ENCODE data around the gene PHACTR1.

The PHACTR1 gene

DNA sequence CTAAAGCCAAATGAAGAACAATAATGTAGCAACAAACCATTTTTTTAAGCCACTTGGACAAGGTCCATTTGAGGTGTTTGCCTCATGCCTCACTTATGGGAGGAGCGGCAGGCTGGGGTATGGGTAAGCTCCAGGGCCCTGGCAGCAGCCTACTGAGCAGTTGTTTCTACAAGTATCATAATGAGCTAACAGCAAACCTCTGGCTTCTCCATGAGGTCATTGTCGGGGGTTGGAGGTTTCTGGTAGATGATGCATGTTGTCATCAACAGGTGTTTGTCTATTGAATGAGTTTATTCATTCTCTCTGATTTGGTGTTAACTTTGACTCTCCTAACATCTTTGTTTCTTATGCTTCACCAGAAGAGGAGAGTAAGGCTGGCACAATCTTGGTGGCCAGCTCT lies 461.1 kb downstream of the PHACTR1 start:
- peak; percentile 5 for DNase-seq

DNA sequence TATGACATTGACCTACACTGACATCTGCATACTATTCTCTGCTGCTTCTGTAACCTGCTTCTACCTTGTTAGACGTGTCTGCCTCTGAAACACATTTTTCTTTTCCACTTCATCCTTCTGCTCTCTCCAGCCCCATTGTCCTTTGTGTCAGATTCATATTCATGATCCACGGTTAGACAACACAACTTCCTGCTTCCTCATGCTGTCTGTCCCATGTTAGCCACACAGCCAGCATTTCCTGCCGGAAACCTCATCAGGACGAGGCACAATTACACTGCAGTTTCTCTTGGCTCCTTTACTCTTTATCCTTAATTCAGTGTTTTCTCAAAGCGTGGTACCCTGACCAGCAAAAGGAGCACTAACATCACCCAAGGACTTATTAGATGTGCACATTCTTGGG lies 461.5 kb downstream of the PHACTR1 start:
- DNase-seq = no peak

DNA sequence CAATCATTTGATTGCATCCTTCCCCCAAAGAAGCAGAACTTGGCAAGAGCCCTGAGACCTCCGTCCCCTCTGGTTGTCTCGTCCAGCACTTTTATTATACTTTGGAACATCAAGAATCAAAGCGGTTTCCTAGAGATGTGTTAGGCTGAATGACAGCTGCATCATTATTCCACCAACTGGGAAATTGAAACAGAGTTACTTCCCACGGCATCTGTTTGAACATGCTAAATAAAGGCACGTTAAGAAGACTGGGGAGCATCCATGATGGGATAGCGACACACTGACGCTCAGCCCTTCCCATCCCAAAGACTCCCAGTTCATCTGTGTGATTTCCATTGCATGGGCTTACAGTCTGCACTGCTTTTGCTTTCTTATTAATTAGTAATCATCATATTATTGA lies 464.0 kb downstream of the PHACTR1 start:
- no peak for DNase-seq

DNA sequence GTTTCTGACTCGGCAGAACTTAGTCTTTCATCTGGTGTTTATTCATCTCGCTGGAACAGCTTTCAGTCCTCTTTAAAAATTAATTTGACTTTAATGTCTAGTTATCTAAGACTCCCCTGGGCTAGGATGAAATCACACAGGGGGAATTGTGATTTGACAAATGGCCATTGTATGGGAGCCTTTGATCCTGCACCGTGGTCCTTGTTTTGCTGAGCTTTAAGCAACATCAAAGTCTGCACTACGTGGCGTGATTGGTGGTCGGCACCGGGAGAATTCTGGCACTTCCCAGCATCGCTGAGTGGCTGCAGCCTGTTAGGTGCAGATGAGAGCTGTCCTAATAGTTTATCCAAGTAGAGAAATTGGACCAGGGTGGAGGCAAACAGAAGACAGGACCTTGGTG lies 464.8 kb downstream of the PHACTR1 start:
- no peak for DNase-seq

DNA sequence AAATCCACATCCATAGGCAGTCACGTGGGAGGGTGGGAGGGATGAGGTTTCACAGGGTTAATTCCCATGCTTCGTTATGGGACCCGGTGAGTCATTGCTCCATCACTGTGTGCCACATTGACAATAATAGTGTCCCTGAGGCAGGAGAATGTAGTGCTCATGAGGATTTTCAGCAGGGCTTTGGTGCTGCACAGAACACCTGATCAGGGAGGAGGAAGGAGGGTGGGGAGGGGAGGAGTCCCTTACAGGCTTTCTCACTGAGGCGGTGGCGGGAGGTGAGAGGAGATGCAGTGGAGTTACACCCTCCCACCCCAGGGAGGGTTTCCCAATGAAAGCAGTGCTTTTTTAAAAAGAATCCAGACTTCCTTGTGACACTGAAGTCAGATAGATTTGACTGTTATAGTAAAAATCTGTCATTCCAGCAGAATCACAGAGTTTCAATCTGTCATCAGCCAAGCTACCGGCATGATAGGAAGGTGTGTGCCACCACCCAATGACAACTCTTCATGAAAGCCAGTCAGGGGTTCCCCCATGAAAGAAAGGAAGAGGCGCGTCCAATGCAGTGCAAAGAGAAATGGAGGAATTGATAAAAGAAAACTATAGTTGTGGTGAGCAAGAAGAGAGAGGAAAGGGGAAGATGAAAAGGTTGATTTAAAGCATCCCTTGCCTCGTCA lies 467.0 kb downstream of the PHACTR1 start:
- DNase-seq = no peak

DNA sequence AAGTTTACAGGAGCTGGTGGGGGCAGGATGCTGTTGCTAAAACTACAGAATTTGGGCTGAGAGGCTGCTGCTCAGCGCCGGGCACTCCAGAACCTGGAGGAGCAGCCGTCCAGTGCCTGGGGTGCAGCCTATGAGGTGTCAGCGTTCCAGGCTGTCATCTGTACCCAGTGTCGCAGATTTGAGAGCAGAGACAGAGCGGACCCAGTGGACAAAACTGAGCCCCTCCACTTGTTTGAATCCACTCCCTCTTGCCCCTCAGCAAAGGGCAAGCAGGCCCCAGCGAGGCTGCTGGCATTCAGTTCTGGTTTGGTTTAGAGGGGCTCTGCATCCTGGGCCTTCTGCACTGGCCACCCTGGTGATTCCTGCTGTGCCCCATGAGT lies 467.5 kb downstream of the PHACTR1 start:
- no peak for DNase-seq

DNA sequence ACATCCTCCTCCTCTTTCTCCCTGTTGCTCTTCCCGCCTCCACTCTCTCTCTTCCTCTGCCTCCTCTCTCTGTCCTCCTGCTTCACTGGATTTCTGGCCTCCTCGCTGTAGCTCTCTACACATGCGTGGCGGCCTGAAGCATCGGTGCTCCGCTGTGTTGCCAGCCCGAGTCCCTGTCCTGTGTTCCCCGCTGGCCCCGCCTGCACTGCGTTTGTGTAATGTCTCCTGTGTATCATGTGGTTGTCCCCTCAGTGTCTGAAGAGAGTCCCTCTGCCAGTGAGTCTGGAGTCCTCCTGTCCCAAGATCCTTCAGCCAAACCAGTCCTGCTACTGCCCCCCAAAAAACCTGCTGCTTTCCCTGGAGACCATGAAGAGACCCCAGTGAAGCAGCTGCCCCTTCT lies 468.0 kb downstream of the PHACTR1 start:
- no peak for DNase-seq

DNA sequence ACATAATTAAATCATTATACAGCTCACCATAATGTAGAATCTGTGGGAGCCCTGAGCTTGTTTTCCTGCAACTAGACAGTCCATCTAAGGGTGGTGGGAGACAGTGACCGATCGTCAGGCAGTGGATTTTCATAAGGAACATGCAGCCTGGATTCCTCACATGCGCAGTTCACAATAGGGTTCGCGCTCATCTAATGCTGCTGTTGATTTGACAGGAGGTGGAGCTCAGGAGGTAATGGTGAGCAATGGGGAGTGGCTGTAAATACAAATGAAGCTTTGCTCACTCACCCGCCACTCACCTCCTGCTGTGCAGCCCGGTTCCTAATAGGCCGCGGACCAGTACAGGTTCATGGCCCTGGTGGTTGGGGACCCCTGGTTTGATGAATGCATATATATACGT lies 470.3 kb downstream of the PHACTR1 start:
- no peak for DNase-seq

DNA sequence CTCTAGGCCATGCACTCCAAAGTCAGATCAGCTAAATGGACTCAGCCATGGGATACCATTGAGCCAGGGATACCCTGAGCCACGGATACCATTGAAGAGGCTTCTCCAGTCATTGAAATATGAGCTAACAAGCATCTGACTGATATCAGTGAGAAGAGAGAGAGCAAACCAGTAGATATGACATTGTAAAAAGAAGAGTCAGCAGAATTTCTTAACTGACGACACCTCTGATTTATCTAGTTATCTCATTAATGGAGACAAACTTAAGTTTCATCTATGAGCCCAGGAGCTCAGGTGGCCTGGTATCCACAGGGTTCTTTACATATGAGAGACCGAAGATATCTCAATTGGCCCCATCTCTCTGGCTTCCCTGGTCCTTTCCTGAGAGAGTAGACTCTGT lies 471.1 kb downstream of the PHACTR1 start:
- no peak for DNase-seq

DNA sequence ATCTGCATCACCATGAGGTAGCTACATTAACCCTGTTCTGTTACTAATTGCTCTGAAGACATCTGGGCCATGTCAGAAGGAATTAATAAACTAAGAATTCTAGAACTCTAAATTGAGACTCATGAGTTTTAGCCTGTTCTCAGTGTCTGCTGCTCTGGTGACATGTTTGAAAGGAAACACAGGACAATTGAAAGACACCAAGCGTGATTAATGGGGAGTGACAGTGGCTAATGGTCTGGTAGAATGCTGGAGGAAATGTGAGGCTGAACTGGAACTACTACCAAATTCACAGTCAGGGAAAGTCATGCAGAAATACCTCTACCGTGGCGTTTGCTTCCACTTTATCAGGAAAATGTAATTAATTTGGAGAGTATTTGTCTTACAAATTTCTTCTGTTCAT lies 471.7 kb downstream of the PHACTR1 start:
- DNase-seq = no peak

DNA sequence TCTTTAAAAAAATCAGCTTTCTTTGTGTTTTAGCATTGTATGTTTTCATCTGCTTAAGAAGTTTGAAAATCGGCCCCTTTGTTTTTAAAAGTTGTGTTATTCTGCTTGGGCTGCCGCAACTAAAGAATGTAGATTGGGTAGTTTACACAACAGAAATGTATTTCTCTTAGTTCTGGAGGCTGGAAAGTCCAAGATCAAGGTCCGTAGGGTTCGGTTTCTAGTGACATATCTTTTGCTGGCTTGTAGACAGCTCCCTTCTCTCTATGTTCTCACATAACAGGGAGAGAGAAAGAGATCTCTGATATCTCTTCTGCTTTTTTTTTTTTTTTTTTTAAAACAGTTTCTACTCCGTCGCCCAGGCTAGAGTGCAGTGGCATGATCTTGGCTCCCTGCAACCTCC lies 473.1 kb downstream of the PHACTR1 start:
- no peak for DNase-seq

DNA sequence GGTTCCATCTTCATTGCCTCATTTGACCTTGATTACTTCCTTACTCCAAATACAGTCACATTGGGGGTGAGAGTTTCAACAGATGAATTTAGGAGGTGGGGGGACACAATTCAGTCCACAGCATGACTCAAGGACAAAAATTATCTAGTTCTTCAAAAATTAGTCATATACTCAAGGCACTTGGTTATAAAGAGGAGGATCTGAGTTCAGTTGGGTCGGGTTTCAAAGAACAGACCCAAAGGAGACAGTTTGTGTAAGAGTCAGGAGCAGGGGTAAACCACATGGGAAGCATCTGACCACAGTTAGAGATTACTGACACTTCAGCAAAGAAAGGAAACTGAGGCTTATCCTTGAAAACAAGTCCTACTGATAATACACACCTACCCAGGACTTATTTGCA lies 473.8 kb downstream of the PHACTR1 start:
- no peak for DNase-seq

DNA sequence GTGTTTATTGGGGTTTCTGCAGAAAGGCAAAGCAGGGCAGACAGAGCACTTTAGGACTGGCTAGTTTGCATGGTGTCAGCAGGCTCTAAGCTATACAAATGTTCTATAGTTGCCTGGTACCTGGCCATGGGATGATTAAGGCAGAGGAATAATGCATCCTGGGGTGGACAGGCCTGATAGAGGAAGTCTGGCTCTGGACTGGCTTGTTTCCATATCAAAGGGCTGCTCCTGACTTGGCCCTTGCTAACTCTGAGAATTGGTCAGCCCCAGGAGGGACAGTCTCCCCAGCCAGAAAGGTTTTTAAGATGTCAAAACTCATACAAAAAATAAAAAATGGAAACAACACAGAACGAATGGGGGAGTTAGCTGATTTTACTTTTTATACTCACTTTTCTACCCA lies 474.9 kb downstream of the PHACTR1 start:
- DNase-seq = no peak

DNA sequence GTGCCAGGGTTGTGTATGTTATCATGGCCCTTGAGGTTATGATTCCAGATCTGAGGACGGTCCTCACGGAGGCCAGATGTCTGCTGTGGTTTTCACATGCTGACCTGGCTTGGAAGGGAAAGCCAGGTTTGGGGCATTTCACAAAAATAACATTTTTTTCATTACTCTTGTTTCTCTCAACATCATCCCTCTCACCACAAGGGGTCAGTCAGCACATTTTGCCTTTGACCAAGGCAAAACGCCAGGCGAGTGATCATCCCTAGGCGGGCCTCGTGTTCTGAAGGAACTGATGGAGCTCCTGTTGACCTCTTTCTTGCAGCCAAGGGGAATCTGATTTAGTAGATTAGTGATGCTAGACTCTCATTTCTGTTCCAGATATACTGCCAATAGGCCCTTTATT lies 478.3 kb downstream of the PHACTR1 start:
- DNase-seq = no peak

DNA sequence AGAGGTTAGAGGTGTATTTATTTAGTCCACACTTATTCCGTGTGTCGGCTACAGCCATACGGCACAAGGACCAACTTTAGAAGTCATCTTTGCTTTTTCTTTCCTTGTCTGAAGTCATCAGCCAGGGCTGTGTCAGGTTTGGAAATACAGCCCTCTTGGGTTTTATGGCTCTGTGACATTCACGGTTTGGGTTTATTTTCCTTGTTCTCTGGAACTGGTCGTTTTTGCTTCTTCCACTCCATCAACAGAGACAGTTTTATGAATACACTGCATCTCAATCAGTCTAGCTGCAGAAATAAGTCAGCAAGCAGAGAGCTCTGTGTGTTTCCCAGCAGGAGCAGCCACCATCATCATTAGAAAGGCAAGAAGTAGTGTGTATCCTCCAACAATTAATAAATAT lies 479.2 kb downstream of the PHACTR1 start:
- DNase-seq = no peak

DNA sequence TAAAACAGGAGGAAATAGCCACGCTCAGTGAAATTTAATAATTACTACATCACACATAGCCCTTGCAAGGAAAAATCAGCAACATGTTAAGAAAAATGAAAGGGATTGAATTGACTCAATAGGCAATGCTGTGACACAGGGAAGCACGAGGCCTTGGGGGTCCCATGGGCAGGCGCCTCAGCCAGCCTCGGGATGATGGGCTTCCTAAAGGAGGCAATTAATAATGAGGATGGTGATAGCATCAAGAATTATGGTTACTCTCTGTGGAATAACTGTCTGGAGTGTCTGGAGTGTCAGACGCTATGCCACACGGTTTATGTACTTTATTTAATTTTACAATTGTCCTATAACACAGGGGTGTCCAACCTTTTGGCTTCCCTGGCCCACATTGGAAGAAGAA lies 481.6 kb downstream of the PHACTR1 start:
- no peak for DNase-seq

DNA sequence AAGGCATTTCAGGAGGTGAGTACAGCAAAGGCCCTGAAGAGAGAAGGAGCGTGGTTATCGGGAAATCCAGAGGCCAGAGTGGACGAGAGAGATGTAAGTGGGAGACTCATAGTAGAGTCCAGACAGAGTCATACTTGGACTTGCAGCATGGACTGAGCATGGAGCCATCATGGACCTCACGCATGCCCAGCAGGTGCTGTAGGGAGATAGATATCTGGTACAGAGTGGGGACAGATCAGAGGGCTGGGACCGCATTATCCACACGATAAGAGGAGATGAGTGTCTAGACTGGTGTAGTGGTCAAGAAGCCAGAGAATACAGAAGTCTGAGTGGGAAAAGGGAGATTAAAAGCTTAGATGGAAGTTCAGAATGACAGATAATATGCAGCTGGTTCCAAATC lies 484.8 kb downstream of the PHACTR1 start:
- DNase-seq = no peak

DNA sequence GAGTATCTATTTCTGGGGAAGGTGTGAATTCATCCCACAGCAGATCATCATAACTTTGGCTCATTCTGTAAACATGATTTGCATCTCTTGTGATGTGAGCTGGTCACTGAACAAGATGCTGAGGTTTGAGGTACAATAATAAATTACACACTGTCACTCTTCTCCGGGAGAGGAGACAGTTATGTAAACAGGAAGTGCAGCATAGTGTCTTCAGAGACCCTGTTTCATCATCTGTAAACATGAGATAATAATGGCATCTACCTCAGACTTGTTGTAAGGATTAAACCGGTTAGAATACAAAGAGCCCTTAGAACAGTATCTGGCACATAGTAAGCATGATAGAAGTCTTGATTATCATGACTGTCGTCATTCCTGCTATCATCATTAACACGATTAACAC lies 486.6 kb downstream of the PHACTR1 start:
- DNase-seq = no peak

DNA sequence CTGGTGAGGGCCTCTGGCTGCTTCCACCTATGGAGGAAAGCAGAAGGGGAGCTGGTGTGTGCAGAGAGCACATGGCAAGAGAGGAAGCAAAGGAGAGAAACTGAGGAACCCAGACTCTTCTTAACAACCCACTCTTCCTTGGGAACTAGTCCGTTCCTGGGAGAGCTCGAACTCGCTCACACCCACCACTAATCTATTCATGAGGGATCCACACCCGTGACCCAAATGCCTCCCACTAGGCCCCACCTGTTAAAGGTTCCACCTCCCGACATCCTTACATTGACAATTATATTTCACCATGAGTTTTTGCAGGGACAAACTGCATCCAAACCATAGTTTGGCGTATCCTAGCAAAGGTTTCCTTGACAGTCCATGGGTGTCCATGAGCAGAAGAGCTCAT lies 488.5 kb downstream of the PHACTR1 start:
- DNase-seq = no peak

DNA sequence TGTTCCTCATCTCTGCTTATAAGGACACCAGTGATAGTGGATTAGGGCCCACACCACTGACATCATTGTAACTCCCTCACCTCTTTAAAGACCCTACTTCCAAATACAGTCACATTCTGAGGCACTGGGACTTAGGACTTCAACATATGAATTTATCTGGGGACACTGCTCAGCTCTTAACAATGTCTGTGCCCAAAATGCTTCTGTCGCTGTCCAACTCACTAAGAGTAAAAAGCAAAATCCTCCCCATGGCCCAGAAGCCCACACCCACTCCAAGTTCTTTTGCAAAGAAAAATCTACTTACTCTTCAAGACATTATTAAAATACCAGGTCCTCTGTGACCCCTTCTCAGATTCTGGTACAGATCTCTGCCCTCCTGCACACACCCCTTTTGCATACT lies 495.5 kb downstream of the PHACTR1 start:
- DNase-seq = no peak

DNA sequence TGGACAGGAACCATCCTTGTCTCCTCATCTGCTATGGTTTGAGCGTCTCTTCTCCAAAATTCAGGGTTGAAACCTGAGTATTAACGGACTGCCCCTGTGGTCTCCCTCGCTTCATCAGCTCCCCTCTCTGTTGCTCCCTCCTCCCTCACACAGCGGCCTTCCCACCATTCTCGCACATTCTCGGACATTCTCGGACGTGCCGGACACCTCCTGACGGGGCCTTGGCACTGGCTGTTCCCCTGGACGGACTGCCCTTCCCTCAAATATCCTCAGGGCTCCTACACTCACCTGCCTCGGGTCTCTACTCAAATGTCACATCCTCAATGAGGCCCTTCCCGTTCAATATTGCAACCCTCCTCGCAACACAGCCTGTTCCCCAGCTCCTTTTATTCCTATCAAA lies 496.0 kb downstream of the PHACTR1 start:
- DNase-seq = no peak

DNA sequence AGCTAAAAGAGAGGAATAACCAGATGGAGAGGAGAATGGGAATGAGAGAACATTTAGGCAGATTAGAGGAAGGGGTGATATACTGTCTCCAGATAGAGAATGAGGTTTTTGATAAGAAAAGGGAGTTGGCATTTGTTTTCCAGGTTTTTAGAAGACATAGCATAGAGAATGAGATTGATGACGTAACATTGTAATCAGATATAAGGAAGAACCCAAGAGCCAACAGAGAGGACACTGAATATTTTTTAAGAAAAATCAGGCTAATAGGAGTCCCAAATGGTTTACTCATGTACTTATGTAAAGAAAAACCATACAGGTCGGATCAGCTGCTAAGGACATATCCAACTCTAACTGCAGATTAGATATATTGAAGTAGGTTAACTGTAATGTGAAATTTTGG lies 498.8 kb downstream of the PHACTR1 start:
- no peak for DNase-seq

DNA sequence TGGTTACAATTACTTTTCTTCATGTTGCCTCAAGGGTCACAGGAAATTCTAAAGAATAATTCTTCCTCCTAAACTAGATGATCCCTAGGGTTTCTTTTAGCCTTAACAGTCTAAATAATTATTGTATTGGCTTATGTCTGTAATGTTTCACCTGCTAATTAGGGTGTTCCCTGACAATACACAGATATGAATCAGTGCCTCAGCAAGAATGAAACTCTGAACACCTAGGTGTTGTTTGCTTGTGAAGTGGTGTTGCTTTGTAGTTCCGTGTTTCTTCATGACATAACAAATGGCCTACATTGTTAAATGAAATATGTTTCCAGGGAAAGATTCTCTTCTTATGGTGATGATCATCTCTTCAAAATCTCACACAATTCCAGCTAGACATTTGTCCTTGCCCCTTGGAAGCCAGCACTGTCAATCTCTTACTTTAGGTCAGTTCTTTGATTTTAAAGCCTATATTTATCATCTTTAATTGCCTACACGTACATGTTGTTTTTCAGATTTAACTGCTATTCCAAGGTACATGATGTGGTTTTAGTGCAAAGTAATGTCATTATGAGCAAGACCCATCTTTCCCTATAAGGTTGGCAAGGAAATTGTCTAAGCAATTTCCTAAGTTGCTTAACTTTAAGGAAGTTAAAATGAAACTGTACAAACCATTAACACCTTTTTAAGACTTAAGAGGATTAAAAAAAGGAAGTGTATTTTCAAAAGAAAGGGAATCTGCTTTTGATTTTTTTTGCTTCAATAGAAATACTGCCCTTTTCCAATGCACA lies 499.9 kb downstream of the PHACTR1 start:
- no peak for DNase-seq

DNA sequence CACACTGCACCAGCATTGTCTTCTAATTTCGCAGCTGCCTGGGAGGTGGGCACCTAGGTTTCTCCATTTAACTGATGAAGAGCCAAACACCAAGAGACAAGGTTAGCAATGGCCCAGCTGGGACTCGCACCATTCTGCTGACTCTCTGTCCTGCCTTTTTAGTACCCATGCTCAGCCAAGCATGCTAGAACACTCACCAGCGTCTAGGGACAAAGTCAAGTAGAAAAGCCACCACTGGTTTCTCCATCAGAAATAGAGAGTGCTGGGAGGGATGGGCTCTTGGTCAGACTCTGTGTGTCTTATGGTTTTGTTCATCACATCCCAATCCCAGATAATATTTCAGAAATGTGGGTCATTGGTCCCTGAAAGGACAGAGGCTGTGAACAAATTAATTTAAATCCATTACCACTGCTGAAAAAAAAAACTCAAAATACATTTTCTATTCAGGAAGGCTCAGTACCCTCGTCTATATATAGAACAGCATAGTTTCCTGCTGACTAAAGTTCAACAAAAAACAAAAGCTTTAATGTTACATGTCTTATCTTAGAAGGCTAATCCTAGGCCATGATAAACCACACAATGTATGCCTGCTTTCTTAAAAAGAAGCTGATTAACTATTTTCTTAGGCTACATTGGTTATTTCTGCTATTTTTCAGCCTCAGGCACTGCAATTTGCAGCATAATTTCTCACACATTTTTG lies 500.8 kb downstream of the PHACTR1 start:
- DNase-seq = no peak

Data from NCI-H2029 treated with DMSO at 0.1 percent for 48 hours (cell line).